Naive thymus-derived CD4-positive, alpha-beta T cell (primary cell): ENCODE measurements around the gene RASAL2. TPM values are rescaled to one million over a fixed set of nuclear protein-coding genes. Genes with fewer than 3 reads are reported as not detected.
"Not testable (repeated sequence)": the region's sequence is repeated elsewhere in the genome, so short reads cannot be mapped to it uniquely, and the experiment has no call there.

ENCODE experiments used
- ATAC-seq: fragments of 150-1000 bp; cut with Tn5 transposase; 2 replicates; pipeline ENCODE4 v1.10.0; 2021; ENCODE audit warnings: mild to moderate bottlenecking, moderate library complexity
- CTCF ChIA-PET: fragments of 350-600 bp; sonication (Branson Sonifier 250); formaldehyde crosslinking; loops from one replicate; lab custom pipeline; 2021; ENCODE audit warnings: antibody characterized with exemption; lab: Charles Lee
- POLR2A ChIA-PET: fragments of 350-600 bp; sonication (Branson Sonifier 250); formaldehyde crosslinking; loops from one replicate; lab custom pipeline; 2021; ENCODE audit warnings: antibody characterized with exemption, inconsistent platforms; lab: Charles Lee
- DNase-seq, 9 donors: peaks; one replicate each; pipeline versions ENCODE4 v3.0.0 to v3.0.0-alpha.2; 2020 to 2022; ENCODE audit warnings: mixed read lengths in 1 of 9
- H3K27ac ChIP-seq: one replicate; pipeline ENCODE4 v1.7.0; 2013; ENCODE audit warnings: mild to moderate bottlenecking, low read depth, low read length, moderate library complexity
- H3K27me3 ChIP-seq, 2 donors: one replicate each; pipeline ENCODE4 v1.7.0; 2013; ENCODE audit warnings: low read length in 2 of 2, mild to moderate bottlenecking in 2 of 2, moderate library complexity in 2 of 2; ENCODE audit not compliant: control insufficient read depth in 2 of 2, insufficient read depth in 2 of 2
- H3K36me3 ChIP-seq, 3 experiments: 1 replicate in 2 of 3; 2 replicates in 1 of 3; pipeline ENCODE4 v1.7.0; 2013; ENCODE audit warnings: low read length in 3 of 3, mild to moderate bottlenecking in 3 of 3, moderate library complexity in 1 of 3; ENCODE audit not compliant: insufficient read depth in 3 of 3, control insufficient read depth in 2 of 3
- H3K4me1 ChIP-seq, 2 donors: one replicate each; pipeline ENCODE4 v1.7.0; 2013; ENCODE audit warnings: low read length in 2 of 2, mild to moderate bottlenecking in 2 of 2, moderate library complexity in 1 of 2; ENCODE audit not compliant: control insufficient read depth in 2 of 2, insufficient read depth in 2 of 2
- H3K4me3 ChIP-seq: 2 replicates; pipeline ENCODE4 v1.7.0; 2013; ENCODE audit warnings: mild to moderate bottlenecking, low read length
- H3K9me3 ChIP-seq, 3 experiments: 1 replicate in 2 of 3; 2 replicates in 1 of 3; pipeline ENCODE4 v1.7.0; 2013; ENCODE audit warnings: low read length in 3 of 3; ENCODE audit not compliant: control insufficient read depth in 2 of 3
- H3K27ac Mint-ChIP-seq, 9 donors: one replicate each; pipeline ENCODE4 v1.8.0; 2020 to 2022; ENCODE audit warnings: mixed read lengths in 9 of 9, mild to moderate bottlenecking in 8 of 9, moderate library complexity in 5 of 9, inconsistent platforms in 2 of 9
- H3K27me3 Mint-ChIP-seq, 5 donors: one replicate each; pipeline ENCODE4 v1.8.0; 2021 to 2022; ENCODE audit warnings: mixed read lengths in 5 of 5, mild to moderate bottlenecking in 1 of 5
- H3K36me3 Mint-ChIP-seq, 5 donors: one replicate each; pipeline ENCODE4 v1.8.0; 2020 to 2022; ENCODE audit warnings: mixed read lengths in 5 of 5, mild to moderate bottlenecking in 3 of 5, inconsistent platforms in 1 of 5
- H3K4me1 Mint-ChIP-seq, 7 donors: one replicate each; pipeline ENCODE4 v1.8.0; 2020 to 2022; ENCODE audit warnings: mixed read lengths in 7 of 7, mild to moderate bottlenecking in 3 of 7, inconsistent platforms in 1 of 7
- H3K4me3 Mint-ChIP-seq, 10 donors: one replicate each; pipeline ENCODE4 v1.8.0; 2020 to 2022; ENCODE audit warnings: mild to moderate bottlenecking in 10 of 10, mixed read lengths in 10 of 10, moderate library complexity in 6 of 10, inconsistent platforms in 2 of 10
- H3K9me3 Mint-ChIP-seq, 11 donors: one replicate each; pipeline ENCODE4 v1.8.0; 2020 to 2022; ENCODE audit warnings: mixed read lengths in 11 of 11, mild to moderate bottlenecking in 4 of 11, inconsistent platforms in 1 of 11, moderate library complexity in 1 of 11
- intact Hi-C, 2 donors: fragments of 100-400 bp; cut with micrococcal nuclease; formaldehyde crosslinking; loops; one replicate each; pipeline ENCODE4 v1.15.1; 2023
- polyA plus RNA-seq, 2 donors: library from polyadenylated mRNA; unstranded; fragments of 300-500 nt; fragmentation: Illumina TruSeq; gene quantifications; one replicate each; pipeline ENCODE4 v1.2.3, GENCODE V29; 2021
- total RNA-seq, 6 experiments: library from RNA in 5 of 6; stranded (reverse) in 5 of 6; gene quantifications; 1 replicate in 5 of 6; 2 replicates in 1 of 6; pipeline ENCODE4 v1.2.3 and lab custom pipeline; 2021 to 2026

Gene RASAL2
- total and polyA plus RNA-seq, 7 experiments from 2014 or later, result 0.11 to 0.69 (median 0.15) TPM; not detected in 3

GRCh38 chr1:178351911-178352310 is 258.0 kb downstream of the RASAL2 start:
- H3K36me3 ChIP-seq, H3K27ac Mint-ChIP-seq, H3K4me3 Mint-ChIP-seq, H3K27me3 ChIP-seq, H3K27me3 Mint-ChIP-seq, H3K27ac ChIP-seq, H3K9me3 ChIP-seq, intact Hi-C loops, H3K36me3 Mint-ChIP-seq, H3K4me1 ChIP-seq, H3K4me3 ChIP-seq, DNase-seq, POLR2A ChIA-PET, ATAC-seq, H3K4me1 Mint-ChIP-seq: not testable (repeated sequence)
- H3K9me3 Mint-ChIP-seq, result peaks cover 0 to 19% (median 7%) of the 10 kb centered on the region in 11 donors
- CTCF ChIA-PET, result interaction anchor here (0.7 kb wide), 1 partner anchor 41 kb away, joined by 3 read pairs; no protein-coding TSS in a partner anchor

GRCh38 chr1:178352790-178353416 is 259.0 kb downstream of the RASAL2 start:
- no peaks in the 10 kb centered on the region for H3K4me1 Mint-ChIP-seq
- no peak for ATAC-seq
- peaks cover 0 to 8% (median 0%) of the 10 kb centered on the region in 5 donors for H3K36me3 Mint-ChIP-seq
- Histone ChIP-seq H3K27ac (no peak overlapping the region), H3K4me1 (no peaks in the 10 kb centered on the region), H3K4me3 (no peak overlapping the region), H3K36me3 (no peaks in the 10 kb centered on the region), H3K27me3 (no peaks in the 10 kb centered on the region), H3K9me3 (no peaks in the 10 kb centered on the region)
- no peak for DNase-seq
- ChIA-PET CTCF (no interaction called here), POLR2A (no interaction called here)
- peaks cover 0 to 19% (median 7%) of the 10 kb centered on the region in 11 donors for H3K9me3 Mint-ChIP-seq
- intact Hi-C loops, result no loop called here
- peaks cover 0 to 6% (median 0%) of the 10 kb centered on the region in 5 donors for H3K27me3 Mint-ChIP-seq
- no peak overlapping the region for H3K27ac Mint-ChIP-seq
- no peak overlapping the region for H3K4me3 Mint-ChIP-seq

- H3K4me3 Mint-ChIP-seq, result no peak overlapping the region
- POLR2A ChIA-PET, result no interaction called here
- Histone ChIP-seq H3K4me3 (no peak overlapping the region), H3K27ac (no peak overlapping the region), H3K4me1 (no peaks in the 10 kb centered on the region), H3K36me3 (no peaks in the 10 kb centered on the region), H3K27me3 (no peaks in the 10 kb centered on the region), H3K9me3 (no peaks in the 10 kb centered on the region)
- intact Hi-C loops, result no loop called here
- H3K4me1 Mint-ChIP-seq, result no peaks in the 10 kb centered on the region
- peaks cover 0 to 6% (median 0%) of the 10 kb centered on the region in 5 donors for H3K27me3 Mint-ChIP-seq
- peaks cover 0 to 8% (median 0%) of the 10 kb centered on the region in 5 donors for H3K36me3 Mint-ChIP-seq
- no peak overlapping the region for H3K27ac Mint-ChIP-seq
- DNase-seq (no peak), ATAC-seq (no peak)
- peaks cover 0 to 19% (median 7%) of the 10 kb centered on the region in 11 donors for H3K9me3 Mint-ChIP-seq
- CTCF ChIA-PET, result no interaction called here
These were observed 259.6 kb downstream of the RASAL2 start for GRCh38 chr1:178353524-178353923.

GRCh38 chr1:178354816-178355215 is 260.9 kb downstream of the RASAL2 start:
- DNase-seq, result no peak
- ATAC-seq, result no peak
- intact Hi-C loops, result no loop called here
- peaks cover 0 to 8% (median 0%) of the 10 kb centered on the region in 5 donors for H3K36me3 Mint-ChIP-seq
- no peaks in the 10 kb centered on the region for H3K27me3 ChIP-seq
- peaks cover 0 to 5% (median 0%) of the 10 kb centered on the region in 5 donors for H3K27me3 Mint-ChIP-seq
- no peak overlapping the region for H3K27ac Mint-ChIP-seq
- H3K4me1 ChIP-seq, result no peaks in the 10 kb centered on the region
- H3K4me1 Mint-ChIP-seq, result no peaks in the 10 kb centered on the region
- H3K4me3 ChIP-seq, result no peak overlapping the region
- H3K9me3 ChIP-seq, result no peaks in the 10 kb centered on the region
- ChIA-PET CTCF (no interaction called here), POLR2A (no interaction called here)
- H3K4me3 Mint-ChIP-seq, result no peak overlapping the region
- H3K27ac ChIP-seq, result no peak overlapping the region
- H3K36me3 ChIP-seq, result no peaks in the 10 kb centered on the region
- peaks cover 0 to 17% (median 7%) of the 10 kb centered on the region in 11 donors for H3K9me3 Mint-ChIP-seq

- H3K27me3 Mint-ChIP-seq, result peaks cover 0 to 3% (median 0%) of the 10 kb centered on the region in 5 donors
- intact Hi-C loops, result no loop called here
These were observed 262.4 kb downstream of the RASAL2 start for GRCh38 chr1:178356299-178356698.

GRCh38 chr1:178358456-178358855 is 264.6 kb downstream of the RASAL2 start:
- no peak overlapping the region for H3K27ac Mint-ChIP-seq
- peaks cover 0 to 2% (median 0%) of the 10 kb centered on the region in 5 donors for H3K36me3 Mint-ChIP-seq
- POLR2A ChIA-PET, result no interaction called here
- Histone ChIP-seq H3K4me1 (no peaks in the 10 kb centered on the region), H3K27ac (no peak overlapping the region), H3K4me3 (no peak overlapping the region), H3K27me3 (no peaks in the 10 kb centered on the region), H3K36me3 (no peaks in the 10 kb centered on the region), H3K9me3 (no peaks in the 10 kb centered on the region)
- no peaks in the 10 kb centered on the region for H3K4me1 Mint-ChIP-seq
- no peak overlapping the region for H3K4me3 Mint-ChIP-seq
- DNase-seq, result no peak
- CTCF ChIA-PET, result no interaction called here
- ATAC-seq, result no peak
- peaks cover 0 to 5% (median 3%) of the 10 kb centered on the region in 5 donors for H3K27me3 Mint-ChIP-seq
- intact Hi-C loops, result no loop called here
- H3K9me3 Mint-ChIP-seq, result peaks cover 0 to 4% (median 2%) of the 10 kb centered on the region in 11 donors

More at GRCh38 chr1:178356299-178356698, 262.4 kb downstream of the RASAL2 start:
- Mint-ChIP-seq H3K4me1 (no peaks in the 10 kb centered on the region), H3K4me3 (no peak overlapping the region), H3K27ac (no peak overlapping the region), H3K36me3 (peaks cover 0 to 8% (median 0%) of the 10 kb centered on the region in 5 donors), H3K9me3 (peaks cover 0 to 15% (median 5%) of the 10 kb centered on the region in 11 donors)
- ATAC-seq (no peak), DNase-seq (no peak)
- Histone ChIP-seq H3K4me1 (no peaks in the 10 kb centered on the region), H3K36me3 (no peaks in the 10 kb centered on the region), H3K4me3 (no peak overlapping the region), H3K27me3 (no peaks in the 10 kb centered on the region), H3K27ac (no peak overlapping the region), H3K9me3 (no peaks in the 10 kb centered on the region)
- ChIA-PET POLR2A (no interaction called here), CTCF (no interaction called here)

- no peaks in the 10 kb centered on the region for H3K4me1 ChIP-seq
- no peak overlapping the region for H3K4me3 ChIP-seq
- H3K36me3 ChIP-seq, result no peaks in the 10 kb centered on the region
- Mint-ChIP-seq H3K27ac (no peak overlapping the region), H3K36me3 (no peaks in the 10 kb centered on the region), H3K9me3 (no peaks in the 10 kb centered on the region), H3K27me3 (peaks cover 0 to 6% (median 0%) of the 10 kb centered on the region in 5 donors), H3K4me1 (no peaks in the 10 kb centered on the region), H3K4me3 (no peak overlapping the region)
- no peaks in the 10 kb centered on the region for H3K27me3 ChIP-seq
- POLR2A ChIA-PET, result no interaction called here
- CTCF ChIA-PET, result no interaction called here
- no peak for DNase-seq
- no peak overlapping the region for H3K27ac ChIP-seq
- no peaks in the 10 kb centered on the region for H3K9me3 ChIP-seq
- intact Hi-C loops, result no loop called here
- ATAC-seq, result no peak
These were observed 266.5 kb downstream of the RASAL2 start for GRCh38 chr1:178360421-178360820.
